H1 (cell line): ENCODE results near the gene TNFRSF18. TPM values are rescaled to one million over a fixed set of nuclear protein-coding genes. Genes with fewer than 3 reads are reported as not detected.

Source experiments
- CTCF ChIA-PET: fragments of 300-600 bp; sonication (Branson Sonifier 250); formaldehyde crosslinking; loops from one replicate; lab custom pipeline; 2021; ENCODE audit not compliant: partially characterized antibody; lab: Charles Lee
- POLR2A ChIA-PET: fragments of 300-600 bp; sonication (Branson Sonifier 250); formaldehyde crosslinking; loops from one replicate; lab custom pipeline; 2021; ENCODE audit warnings: inconsistent platforms; ENCODE audit not compliant: partially characterized antibody; lab: Charles Lee
- DNase-seq, 2 experiments: peaks; one replicate each; pipeline versions ENCODE4 v3.0.0 to v3.0.0-alpha.2; 2010 to 2022; ENCODE audit warnings: low spot score in 2 of 2, low read depth in 1 of 2, mixed read lengths in 1 of 2
- FAIRE-seq: peaks from 2 replicates; lab custom pipeline; 2011; peaks lifted over from hg19 to GRCh38; lab: Jason Lieb, UNC
- H2AFZ ChIP-seq: 2 replicates; pipeline ENCODE4 v1.8.1; 2012; ENCODE audit warnings: low read length, inconsistent platforms
- H2AK5ac ChIP-seq: 2 replicates; pipeline ENCODE4 v1.6.1; 2013; ENCODE audit warnings: low read depth, low read length
- H2BK120ac ChIP-seq: replicated peaks from 2 replicates; pipeline ENCODE3; 2013; ENCODE audit warnings: low read depth, low read length, inconsistent platforms
- H2BK12ac ChIP-seq: 2 replicates; pipeline ENCODE4 v1.6.1; 2013; ENCODE audit warnings: low read depth, low read length
- H2BK15ac ChIP-seq: 2 replicates; pipeline ENCODE4 v1.6.1; 2013; ENCODE audit warnings: low read length
- H2BK20ac ChIP-seq: 2 replicates; pipeline ENCODE4 v1.6.1; 2013; ENCODE audit warnings: low read length
- H2BK5ac ChIP-seq: 2 replicates; pipeline ENCODE4 v1.6.1; 2013; ENCODE audit warnings: low read depth, low read length
- H3K14ac ChIP-seq: 2 replicates; pipeline ENCODE4 v1.6.1; 2013; ENCODE audit warnings: inconsistent platforms; ENCODE audit not compliant: insufficient read length
- H3K18ac ChIP-seq: 2 replicates; pipeline ENCODE4 v1.6.1; 2013; ENCODE audit warnings: low read length; ENCODE audit errors: extremely low read depth
- H3K23ac ChIP-seq: 2 replicates; pipeline ENCODE4 v1.6.1; 2013; ENCODE audit warnings: inconsistent platforms; ENCODE audit not compliant: insufficient read length
- H3K23me2 ChIP-seq: 2 replicates; pipeline ENCODE4 v1.6.1; 2013; ENCODE audit warnings: low read depth, low read length
- H3K27ac ChIP-seq: 2 replicates; pipeline ENCODE4 v1.6.1; 2011; ENCODE audit warnings: low read depth, low read length, inconsistent platforms
- H3K27me3 ChIP-seq, 4 experiments: replicated peaks in 1 of 4; 1 replicate in 1 of 4; 2 replicates in 3 of 4; pipeline versions ENCODE4 v1.6.1 to v1.8.1; 2011 to 2013; ENCODE audit warnings: low read length in 3 of 4, mild to moderate bottlenecking in 3 of 4, inconsistent platforms in 2 of 4, mixed read lengths in 2 of 4, moderate library complexity in 1 of 4; ENCODE audit not compliant: control insufficient read depth in 3 of 4, insufficient read depth in 3 of 4; ENCODE audit errors: extremely low read depth in 1 of 4
- H3K36me3 ChIP-seq, 4 experiments: 2 replicates each; pipeline versions ENCODE4 v1.6.1 to v1.8.1; 2011 to 2013; ENCODE audit warnings: mild to moderate bottlenecking in 4 of 4, low read length in 3 of 4, moderate library complexity in 2 of 4, control low read depth in 1 of 4, inconsistent platforms in 1 of 4; ENCODE audit not compliant: insufficient read depth in 4 of 4, control insufficient read depth in 2 of 4
- H3K4ac ChIP-seq: replicated peaks from 2 replicates; pipeline ENCODE3; 2013; ENCODE audit warnings: low read length, low read depth, mixed read lengths, inconsistent platforms; ENCODE audit not compliant: insufficient read length
- H3K4me1 ChIP-seq, 4 experiments: replicated peaks in 1 of 4; 1 replicate in 1 of 4; 2 replicates in 3 of 4; pipeline versions ENCODE4 v1.6.1 to v1.8.1; 2011 to 2013; ENCODE audit warnings: low read length in 3 of 4, inconsistent platforms in 2 of 4, mixed read lengths in 1 of 4; ENCODE audit not compliant: insufficient read depth in 4 of 4, control insufficient read depth in 3 of 4
- H3K4me2 ChIP-seq, 2 experiments: 2 replicates each; pipeline versions ENCODE4 v1.6.1 to v1.8.1; 2011 to 2013; ENCODE audit warnings: low read depth in 2 of 2, low read length in 2 of 2, control low read depth in 1 of 2, inconsistent platforms in 1 of 2, mild to moderate bottlenecking in 1 of 2; ENCODE audit not compliant: insufficient read depth in 1 of 2
- H3K4me3 ChIP-seq, 4 experiments: fragments of 200-600, 300-600 bp in 1 of 4; sonication (generic), shearing (Covaris generic), sonication (Bioruptor Twin) in 1 of 4; 2 replicates each; pipeline versions ENCODE4 v1.5.1 to v1.8.1; 2011 to 2016; ENCODE audit warnings: low read length in 4 of 4, low read depth in 3 of 4, control low read depth in 2 of 4, inconsistent platforms in 2 of 4, mild to moderate bottlenecking in 2 of 4, mixed read lengths in 1 of 4, moderate library complexity in 1 of 4; ENCODE audit not compliant: insufficient read depth in 2 of 4; ENCODE audit errors: extremely low read depth in 1 of 4
- H3K56ac ChIP-seq: replicated peaks from 2 replicates; pipeline ENCODE3; 2013; ENCODE audit warnings: low read depth, mild to moderate bottlenecking, mixed read lengths, low read length, inconsistent platforms; ENCODE audit not compliant: insufficient read length
- H3K79me1 ChIP-seq: 2 replicates; pipeline ENCODE4 v1.6.1; 2013; ENCODE audit warnings: low read depth, low read length, control low read depth
- H3K79me2 ChIP-seq, 2 experiments: 2 replicates each; pipeline versions ENCODE4 v1.6.1 to v1.8.1; 2012 to 2013; ENCODE audit warnings: low read length in 2 of 2, mild to moderate bottlenecking in 2 of 2, inconsistent platforms in 1 of 2; ENCODE audit not compliant: insufficient read depth in 2 of 2, control insufficient read depth in 1 of 2
- H3K9ac ChIP-seq, 4 experiments: replicated peaks in 1 of 4; 1 replicate in 1 of 4; 2 replicates in 3 of 4; pipeline versions ENCODE4 v1.6.1 to v1.8.1; 2011 to 2013; ENCODE audit warnings: low read depth in 3 of 4, low read length in 3 of 4, control low read depth in 2 of 4, mild to moderate bottlenecking in 2 of 4, moderate library complexity in 2 of 4, inconsistent platforms in 1 of 4; ENCODE audit errors: extremely low read depth in 1 of 4
- H3K9me3 ChIP-seq, 2 experiments: 2 replicates each; pipeline versions ENCODE4 v1.6.1 to v1.8.1; 2012 to 2013; ENCODE audit warnings: mild to moderate bottlenecking in 2 of 2, moderate library complexity in 2 of 2, control low read depth in 1 of 2, inconsistent platforms in 1 of 2, low read depth in 1 of 2, low read length in 1 of 2, mixed read lengths in 1 of 2; ENCODE audit not compliant: insufficient read depth in 2 of 2
- H4K20me1 ChIP-seq, 2 experiments: replicated peaks in 1 of 2; 2 replicates each; pipeline versions ENCODE3 to v1.8.1; 2011 to 2013; ENCODE audit warnings: inconsistent platforms in 2 of 2, low read length in 2 of 2, mild to moderate bottlenecking in 1 of 2; ENCODE audit not compliant: insufficient read depth in 2 of 2, control insufficient read depth in 1 of 2
- H4K5ac ChIP-seq: 2 replicates; pipeline ENCODE4 v1.6.1; 2013; ENCODE audit warnings: low read length, low read depth, mixed read lengths, inconsistent platforms; ENCODE audit not compliant: insufficient read length
- H4K8ac ChIP-seq: 2 replicates; pipeline ENCODE4 v1.8.0; 2013; ENCODE audit warnings: mild to moderate bottlenecking, moderate library complexity, low read length, inconsistent platforms; ENCODE audit not compliant: insufficient read depth; ENCODE audit errors: extremely low read depth
- H4K91ac ChIP-seq: replicated peaks from 2 replicates; pipeline ENCODE3; 2013; ENCODE audit warnings: low read length, mixed read lengths, inconsistent platforms; ENCODE audit not compliant: insufficient read length
- BRCA1 ChIP-seq: IDR thresholded peaks from 2 replicates; pipeline ENCODE4 v1.6.1; 2012; ENCODE audit warnings: low read depth, low read length, improper control_type of control experiment
- CBX5 ChIP-seq: fragments of 300-800, 300-1000 bp; sonication (generic); IDR thresholded peaks from 2 replicates; pipeline ENCODE4 v1.7.1; 2016; ENCODE audit warnings: antibody characterized with exemption, low read length, low read depth
- CHD2 ChIP-seq: IDR thresholded peaks from 2 replicates; pipeline ENCODE4 v1.6.1; 2012; ENCODE audit warnings: low read length, improper control_type of control experiment
- KDM5A ChIP-seq: fragments of 200-600 bp; IDR thresholded peaks from 2 replicates; pipeline ENCODE4 v1.7.1; 2012; ENCODE audit warnings: mild to moderate bottlenecking, low read length, inconsistent platforms, mixed read lengths
- MAFK ChIP-seq: IDR thresholded peaks from 2 replicates; pipeline ENCODE4 v1.6.1; 2012; ENCODE audit warnings: low read depth, mild to moderate bottlenecking, improper control_type of control experiment, low read length
- NRF1 ChIP-seq: IDR thresholded peaks from 2 replicates; pipeline ENCODE4 v1.6.1; 2011; ENCODE audit warnings: mild to moderate bottlenecking, low read depth, low read length, improper control_type of control experiment
- POU5F1 ChIP-seq: IDR thresholded peaks from 2 replicates; pipeline ENCODE4 v1.6.1; 2011; ENCODE audit warnings: low read depth, mild to moderate bottlenecking, low read length, moderate library complexity
- RAD21 ChIP-seq, 2 experiments: IDR thresholded peaks in 1 of 2; conservative IDR thresholded peaks in 1 of 2; 2 replicates each; pipeline ENCODE4 v1.6.1; 2011; ENCODE audit warnings: low read depth in 2 of 2, low read length in 2 of 2, improper control_type of control experiment in 1 of 2, inconsistent platforms in 1 of 2, mild to moderate bottlenecking in 1 of 2, moderate library complexity in 1 of 2
- RXRA ChIP-seq: IDR thresholded peaks from 2 replicates; pipeline ENCODE4 v1.6.1; 2011; ENCODE audit warnings: low read depth, mild to moderate bottlenecking, low read length, moderate library complexity; ENCODE audit not compliant: insufficient read depth
- SIRT6 ChIP-seq: IDR thresholded peaks from one replicate; pipeline ENCODE4 v1.7.1; 2012; ENCODE audit warnings: low read length, inconsistent platforms
- SP4 ChIP-seq: IDR thresholded peaks from 2 replicates; pipeline ENCODE4 v1.6.1; 2012; ENCODE audit warnings: low read length, inconsistent platforms
- WGBS, 2 experiments: shearing (Covaris generic) in 1 of 2; methylation state at CpG; one replicate each; pipeline versions ENCODE4 v1.1.6 to v1.1.7; 2013 to 2015; ENCODE audit warnings: low lambda C conversion rate in 2 of 2, mixed read lengths in 2 of 2, inconsistent platforms in 1 of 2, low coverage in 1 of 2, missing lambda C conversion rate in 1 of 2; ENCODE audit not compliant: insufficient replicate concordance in 2 of 2, insufficient coverage in 1 of 2, insufficient read length in 1 of 2; ENCODE audit errors: extremely low coverage in 1 of 2, missing lambda C conversion rate in 1 of 2; 5-methylcytosine and 5-hydroxymethylcytosine counted together
- polyA plus RNA-seq, 7 experiments: library from polyadenylated mRNA; depleted of rRNA in 3 of 7; stranded (reverse) in 5 of 7; unstranded in 2 of 7; fragments of >200 nt in 5 of 7; fragments of 200-250 nt in 2 of 7; gene quantifications; 1 replicate in 5 of 7; 2 replicates in 1 of 7; 4 replicates in 1 of 7; pipeline versions ENCODE4 v1.2.1 to v1.2.3, GENCODE V29; 2011 to 2013; ENCODE audit warnings: missing spikeins in 2 of 7, mixed read lengths in 2 of 7
- total RNA-seq: library from RNA; stranded (reverse); fragmentation: NEBNext Ultra II Directional; extraction: Animal tissue kit (Norgen Biotek cat#: 25700); gene quantifications from 2 replicates; pipeline ENCODE4 v1.2.1, GENCODE V29; 2021

The TNFRSF18 gene
- total and polyA plus RNA-seq, 2 of the 8 experiments (the other 6 are each of a cell fraction or from before 2014, with no cell fraction given): 1.5 to 2.5 TPM

- Histone ChIP-seq H4K5ac (no peak overlapping the region), H3K14ac (no peak overlapping the region), H3K4ac (no peak overlapping the region), H3K4me3 (no peak overlapping the region), H3K27ac (no peak overlapping the region), H2BK20ac (no peak overlapping the region), H2BK5ac (no peak overlapping the region), H3K23ac (no peak overlapping the region), H2AK5ac (no peak overlapping the region), H4K8ac (no peak overlapping the region; the same call in 1 of the 2 replicates), H2AFZ (no peak overlapping the region), H3K18ac (no peak overlapping the region), H3K36me3 (peaks cover 0 to 17% (median 5%) of the 10 kb centered on the region in 4 experiments; a peak in 5 of 8 replicates), H3K4me1 (no peaks in the 10 kb centered on the region; a peak in 1 of 7 replicates), H3K9ac (no peak overlapping the region), H2BK15ac (no peak overlapping the region), H3K4me2 (no peak overlapping the region), H2BK12ac (no peak overlapping the region), H3K56ac (no peak overlapping the region), H3K79me1 (peaks cover 2% of the 10 kb centered on the region; the same call in 1 of the 2 replicates), H3K23me2 (no peaks in the 10 kb centered on the region), H4K20me1 (peaks cover 3 to 10% of the 10 kb centered on the region in 2 experiments), H4K91ac (no peak overlapping the region), H3K79me2 (no peaks in the 10 kb centered on the region), H2BK120ac (no peak overlapping the region), H3K27me3 (no peaks in the 10 kb centered on the region), H3K9me3 (no peaks in the 10 kb centered on the region)
- no peak for FAIRE-seq
- no peak for DNase-seq
- POLR2A ChIA-PET: interaction anchor here (0.8 to 4.3 kb wide), 5 partner anchors 12 to 816 kb away, joined by 3 to 15 read pairs (median 4); partner anchors contain the start of gene B3GALT6
- 77% methylated on average over 10 of the region's 11 CpGs; no CpG with 5 or more reads in 1 of the 2 experiments for WGBS, 2 experiments
- no peak for TF ChIP-seq POU5F1
- TF ChIP-seq RAD21 (IDR thresholded peaks at IDR 0.05 in 1 of 2, conservative IDR thresholded peaks at IDR 0.05 in 1 of 2; ENCODE audit: low read depth in 2 of 2, low read length in 2 of 2): no peak
- TF ChIP-seq SP4: no peak
- no peak for TF ChIP-seq CBX5
- TF ChIP-seq KDM5A: no peak
- TF ChIP-seq CHD2: no peak
- no peak for TF ChIP-seq RXRA
- no peak for TF ChIP-seq MAFK
- no peak for TF ChIP-seq SIRT6
- no peak for TF ChIP-seq BRCA1
- no peak for TF ChIP-seq NRF1
- CTCF ChIA-PET: interaction anchor here (0.8 to 1.9 kb wide), 8 partner anchors 10 to 231 kb away, joined by 3 to 12 read pairs (median 3); no protein-coding TSS in a partner anchor
Measured at GRCh38 chr1:1215080-1215676, 8.8 kb upstream of the TNFRSF18 start.
